Activated CD8-positive, alpha-beta memory T cell treated with anti-CD3 and anti-CD28 coated beads, Interleukin-2, amount 10 ng/mL, durations not matched to agents 7 days and 5 days (primary cell): ENCODE measurements around the gene SLC28A2. TPM values are rescaled to one million over a fixed set of nuclear protein-coding genes. Genes with fewer than 3 reads are reported as not detected.
"Not testable (repeated sequence)": the region's sequence is repeated elsewhere in the genome, so short reads cannot be mapped to it uniquely, and the experiment has no call there.

ENCODE experiments used
- ATAC-seq: fragments of 150-1000 bp; cut with Tn5 transposase; one replicate; pipeline ENCODE4 v1.10.0; 2021; ENCODE audit warnings: moderate library complexity
- CTCF ChIA-PET: fragments of 350-600 bp; sonication (Branson Sonifier 250); formaldehyde crosslinking; loops from one replicate; lab custom pipeline; 2021; ENCODE audit warnings: antibody characterized with exemption; lab: Charles Lee
- DNase-seq: peaks from one replicate; pipeline ENCODE4 v3.0.0-alpha.2; 2020
- H3K27ac Mint-ChIP-seq: one replicate; pipeline ENCODE4 v1.8.0; 2021; ENCODE audit warnings: mild to moderate bottlenecking, mixed read lengths
- H3K27me3 Mint-ChIP-seq: one replicate; pipeline ENCODE4 v1.8.0; 2021; ENCODE audit warnings: mixed read lengths
- H3K36me3 Mint-ChIP-seq: one replicate; pipeline ENCODE4 v1.8.0; 2021; ENCODE audit warnings: mild to moderate bottlenecking, mixed read lengths
- H3K4me1 Mint-ChIP-seq: one replicate; pipeline ENCODE4 v1.8.0; 2021; ENCODE audit warnings: mixed read lengths
- H3K4me3 Mint-ChIP-seq: one replicate; pipeline ENCODE4 v1.8.0; 2021; ENCODE audit warnings: mild to moderate bottlenecking, moderate library complexity, mixed read lengths
- H3K9me3 Mint-ChIP-seq: one replicate; pipeline ENCODE4 v1.8.0; 2022; ENCODE audit warnings: low read depth, mixed read lengths
- total RNA-seq, 2 experiments: library from RNA; stranded (reverse); gene quantifications; one replicate each; pipeline ENCODE4 v1.2.3, GENCODE V29; 2021

Gene SLC28A2
- total RNA-seq, 2 experiments from 2014 or later: not detected

- H3K27ac Mint-ChIP-seq: no peak overlapping the region
- no peaks in the 10 kb centered on the region for H3K36me3 Mint-ChIP-seq
- no peak for DNase-seq
- CTCF ChIA-PET: interaction anchor here (1.6 kb wide), 1 partner anchor 30 kb away, joined by 3 read pairs; no protein-coding TSS in a partner anchor
- no peak for ATAC-seq
- H3K4me3 Mint-ChIP-seq: no peak overlapping the region
- peaks cover 3% of the 10 kb centered on the region for H3K27me3 Mint-ChIP-seq
- H3K9me3 Mint-ChIP-seq: peaks cover 9% of the 10 kb centered on the region
- H3K4me1 Mint-ChIP-seq: no peaks in the 10 kb centered on the region
Observed at GRCh38 chr15:45234562-45235235, 17.3 kb upstream of the SLC28A2 start.

GRCh38 chr15:45236806-45237205 is 15.2 kb upstream of the SLC28A2 start:
- not testable (repeated sequence) for DNase-seq, H3K27me3 Mint-ChIP-seq, H3K4me1 Mint-ChIP-seq, ATAC-seq, H3K36me3 Mint-ChIP-seq, H3K27ac Mint-ChIP-seq, H3K4me3 Mint-ChIP-seq
- CTCF ChIA-PET: interaction anchor here (1.2 to 2.2 kb wide), 3 partner anchors 9 to 23 kb away, joined by 3 to 5 read pairs (median 3); no protein-coding TSS in a partner anchor
- H3K9me3 Mint-ChIP-seq: peaks cover 21% of the 10 kb centered on the region

- no peak for ATAC-seq
- H3K36me3 Mint-ChIP-seq: peaks cover 9% of the 10 kb centered on the region
- H3K9me3 Mint-ChIP-seq: peaks cover 35% of the 10 kb centered on the region
- no peaks in the 10 kb centered on the region for H3K4me1 Mint-ChIP-seq
- no peak for DNase-seq
- no peak overlapping the region for H3K27ac Mint-ChIP-seq
- no peaks in the 10 kb centered on the region for H3K27me3 Mint-ChIP-seq
- no peak overlapping the region for H3K4me3 Mint-ChIP-seq
- CTCF ChIA-PET: no interaction called here
Observed at GRCh38 chr15:45242289-45242688, 9.7 kb upstream of the SLC28A2 start.

GRCh38 chr15:45249125-45249780 is 2.8 kb upstream of the SLC28A2 start:
- Mint-ChIP-seq H3K4me1 (no peaks in the 10 kb centered on the region), H3K27me3 (no peaks in the 10 kb centered on the region), H3K27ac (no peak overlapping the region), H3K36me3 (peaks cover 3% of the 10 kb centered on the region), H3K4me3 (no peak overlapping the region), H3K9me3 (peaks cover 6% of the 10 kb centered on the region)
- no peak for DNase-seq
- CTCF ChIA-PET: no interaction called here
- ATAC-seq: no peak

GRCh38 chr15:45253330-45253729 is 1.3 kb downstream of the SLC28A2 start:
- ATAC-seq (no peak), DNase-seq (no peak)
- CTCF ChIA-PET: interaction anchor here (0.7 to 2.1 kb wide), 3 partner anchors 16 to 148 kb away, joined by 3 to 5 read pairs (median 5); no protein-coding TSS in a partner anchor
- H3K27ac Mint-ChIP-seq: no peak overlapping the region
- H3K9me3 Mint-ChIP-seq: no peaks in the 10 kb centered on the region
- H3K36me3 Mint-ChIP-seq: no peaks in the 10 kb centered on the region
- H3K27me3 Mint-ChIP-seq: no peaks in the 10 kb centered on the region
- H3K4me1 Mint-ChIP-seq: no peaks in the 10 kb centered on the region
- H3K4me3 Mint-ChIP-seq: no peak overlapping the region

- H3K36me3 Mint-ChIP-seq: no peaks in the 10 kb centered on the region
- no peaks in the 10 kb centered on the region for H3K9me3 Mint-ChIP-seq
- H3K27ac Mint-ChIP-seq: no peak overlapping the region
- CTCF ChIA-PET: interaction anchor here (0.6 to 2.1 kb wide), 2 partner anchors 17 to 209 kb away, joined by 4 to 5 read pairs; no protein-coding TSS in a partner anchor
- no peak overlapping the region for H3K4me3 Mint-ChIP-seq
- H3K27me3 Mint-ChIP-seq: no peaks in the 10 kb centered on the region
- no peak for ATAC-seq
- DNase-seq: no peak
- H3K4me1 Mint-ChIP-seq: no peaks in the 10 kb centered on the region
Observed at GRCh38 chr15:45254405-45254804, 2.4 kb downstream of the SLC28A2 start.

- not testable (repeated sequence) for H3K27ac Mint-ChIP-seq, DNase-seq, H3K27me3 Mint-ChIP-seq, H3K4me1 Mint-ChIP-seq, H3K36me3 Mint-ChIP-seq, H3K9me3 Mint-ChIP-seq, H3K4me3 Mint-ChIP-seq, ATAC-seq
- CTCF ChIA-PET: interaction anchor here (0.6 kb wide), 1 partner anchor 210 kb away, joined by 4 read pairs; no protein-coding TSS in a partner anchor
Observed at GRCh38 chr15:45254824-45255223, 2.8 kb downstream of the SLC28A2 start.

GRCh38 chr15:45259796-45260195 is 7.8 kb downstream of the SLC28A2 start:
- H3K27ac Mint-ChIP-seq: no peak overlapping the region
- ATAC-seq (no peak), DNase-seq (no peak)
- no peak overlapping the region for H3K4me3 Mint-ChIP-seq
- CTCF ChIA-PET: no interaction called here
- no peaks in the 10 kb centered on the region for H3K9me3 Mint-ChIP-seq
- H3K4me1 Mint-ChIP-seq: no peaks in the 10 kb centered on the region
- no peaks in the 10 kb centered on the region for H3K36me3 Mint-ChIP-seq
- H3K27me3 Mint-ChIP-seq: peaks cover 3% of the 10 kb centered on the region

GRCh38 chr15:45262906-45263461 is 10.9 kb downstream of the SLC28A2 start:
- Mint-ChIP-seq H3K4me3 (no peak overlapping the region), H3K27ac (no peak overlapping the region), H3K4me1 (no peaks in the 10 kb centered on the region), H3K36me3 (no peaks in the 10 kb centered on the region), H3K9me3 (no peaks in the 10 kb centered on the region), H3K27me3 (peaks cover 3% of the 10 kb centered on the region)
- ATAC-seq (no peak), DNase-seq (no peak)
- CTCF ChIA-PET: interaction anchor here (1.0 kb wide), 1 partner anchor 19 kb away, joined by 3 read pairs; no protein-coding TSS in a partner anchor

GRCh38 chr15:45263854-45264253 is 11.8 kb downstream of the SLC28A2 start:
- Mint-ChIP-seq H3K9me3 (no peaks in the 10 kb centered on the region), H3K4me1 (no peaks in the 10 kb centered on the region), H3K27me3 (peaks cover 3% of the 10 kb centered on the region), H3K4me3 (no peak overlapping the region), H3K27ac (no peak overlapping the region), H3K36me3 (no peaks in the 10 kb centered on the region)
- ATAC-seq (no peak), DNase-seq (no peak)
- CTCF ChIA-PET: no interaction called here

GRCh38 chr15:45265506-45265905 is 13.5 kb downstream of the SLC28A2 start:
- Mint-ChIP-seq H3K27ac (no peak overlapping the region), H3K4me3 (no peak overlapping the region), H3K4me1 (no peaks in the 10 kb centered on the region), H3K36me3 (no peaks in the 10 kb centered on the region), H3K9me3 (no peaks in the 10 kb centered on the region), H3K27me3 (peaks cover 3% of the 10 kb centered on the region)
- CTCF ChIA-PET: no interaction called here
- no peak for ATAC-seq
- DNase-seq: no peak

- no peak overlapping the region for H3K4me3 Mint-ChIP-seq
- CTCF ChIA-PET: no interaction called here
- no peak overlapping the region for H3K27ac Mint-ChIP-seq
- DNase-seq (no peak), ATAC-seq (no peak)
- H3K4me1 Mint-ChIP-seq: no peaks in the 10 kb centered on the region
- H3K9me3 Mint-ChIP-seq: no peaks in the 10 kb centered on the region
- no peaks in the 10 kb centered on the region for H3K27me3 Mint-ChIP-seq
- no peaks in the 10 kb centered on the region for H3K36me3 Mint-ChIP-seq
Observed at GRCh38 chr15:45268135-45268534, 16.1 kb downstream of the SLC28A2 start.

GRCh38 chr15:45274636-45275380 is 22.8 kb downstream of the SLC28A2 start:
- Mint-ChIP-seq H3K27ac (no peak overlapping the region), H3K4me3 (no peak overlapping the region), H3K9me3 (no peaks in the 10 kb centered on the region), H3K27me3 (no peaks in the 10 kb centered on the region), H3K36me3 (no peaks in the 10 kb centered on the region), H3K4me1 (peaks cover 19% of the 10 kb centered on the region)
- CTCF ChIA-PET: interaction anchor here (0.8 to 1.2 kb wide), 3 partner anchors 97 to 125 kb away, joined by 3 to 4 read pairs (median 3); no protein-coding TSS in a partner anchor
- no peak for DNase-seq
- no peak for ATAC-seq
